HG02884 (cell line): ENCODE results near the gene PTPN11.
"Not testable (repeated sequence)": the region's sequence is repeated elsewhere in the genome, so short reads cannot be mapped to it uniquely, and the experiment has no call there.

Source experiments
- ATAC-seq: cut with Tn5 transposase; IDR thresholded peaks from one replicate; pipeline ENCODE4 v1.9.1; 2021; ENCODE audit warnings: mild to moderate bottlenecking, moderate library complexity; ENCODE audit not compliant: unreplicated experiment

Gene PTPN11

GRCh38 chr12:112409064-112409905 is 9.5 kb upstream of the PTPN11 start, which contains the start of gene RPL6:
Gene RPL6 (minus strand): TSS chr12:112409605. CDS start chr12:112408656, 949 bp downstream.
- peak; percentile 71 for ATAC-seq

- ATAC-seq: no peak
Observed at GRCh38 chr12:112409906-112410244, 8.9 kb upstream of the PTPN11 start.

- ATAC-seq: no peak
Observed at GRCh38 chr12:112413855-112414625, 4.7 kb upstream of the PTPN11 start.

- ATAC-seq: not testable (repeated sequence)
Observed at GRCh38 chr12:112415457-112415856, 3.3 kb upstream of the PTPN11 start.

GRCh38 chr12:112418273-112418607 is 507 bp upstream of the PTPN11 start:
- ATAC-seq: no peak

GRCh38 chr12:112419297-112420133 is 768 bp downstream of the PTPN11 start:
- peak; percentile 30 for ATAC-seq

GRCh38 chr12:112420740-112421139 is 2.0 kb downstream of the PTPN11 start:
- ATAC-seq: no peak

GRCh38 chr12:112421363-112421762 is 2.6 kb downstream of the PTPN11 start:
- ATAC-seq: no peak

- ATAC-seq: no peak
Observed at GRCh38 chr12:112422531-112422930, 3.8 kb downstream of the PTPN11 start.

GRCh38 chr12:112424126-112424525 is 5.4 kb downstream of the PTPN11 start:
- no peak for ATAC-seq

GRCh38 chr12:112425582-112426382 is 7.0 kb downstream of the PTPN11 start:
- ATAC-seq: no peak

- no peak for ATAC-seq
Observed at GRCh38 chr12:112427760-112428159, 9.0 kb downstream of the PTPN11 start.

GRCh38 chr12:112430929-112431328 is 12.2 kb downstream of the PTPN11 start:
- no peak for ATAC-seq

- ATAC-seq: no peak
Observed at GRCh38 chr12:112431965-112432364, 13.2 kb downstream of the PTPN11 start.

GRCh38 chr12:112433551-112433950 is 14.8 kb downstream of the PTPN11 start:
- no peak for ATAC-seq

- not testable (repeated sequence) for ATAC-seq
Observed at GRCh38 chr12:112438645-112439044, 19.9 kb downstream of the PTPN11 start.

GRCh38 chr12:112439769-112440168 is 21.0 kb downstream of the PTPN11 start:
- no peak for ATAC-seq

- not testable (repeated sequence) for ATAC-seq
Observed at GRCh38 chr12:112440653-112441052, 21.9 kb downstream of the PTPN11 start.

GRCh38 chr12:112443916-112444315 is 25.2 kb downstream of the PTPN11 start:
- ATAC-seq: no peak

- no peak for ATAC-seq
Observed at GRCh38 chr12:112446008-112446725, 27.4 kb downstream of the PTPN11 start.
